Measurements from ENCODE around the gene PATL2. TPM values are rescaled to one million over a fixed set of nuclear protein-coding genes. Genes with fewer than 3 reads are reported as not detected.
"Not testable (repeated sequence)": the region's sequence is repeated elsewhere in the genome, so short reads cannot be mapped to it uniquely, and the experiment has no call there.

Gene PATL2
- total and polyA plus RNA-seq, 2 donors (not counting 1 experiment from before 2014, with no cell fraction given), result 58.9 to 89.4 TPM

GRCh38 chr15:44728576-44729407 lies 17.7 kb upstream of the PATL2 start:
- no peaks in the 10 kb centered on the region for H3K27me3 Mint-ChIP-seq
- DNase-seq, result peak; percentile 98
- no peaks in the 10 kb centered on the region for H4K20me1 ChIP-seq (ENCODE audit: control insufficient read depth, insufficient read depth, low read length, poor library complexity, severe bottlenecking)
- no peak for TF ChIP-seq EZH2 (IDR thresholded peaks at IDR 0.05; ENCODE audit: borderline replicate concordance, insufficient read depth, low read depth, low read length, poor library complexity, severe bottlenecking)
- no peak for TF ChIP-seq CTCF (IDR thresholded peaks at IDR 0.05)
- CTCF ChIA-PET, result interaction anchor here (0.5 to 18.0 kb wide), 7 partner anchors 8 to 151 kb away, joined by 3 to 529 read pairs (median 6); partner anchors contain the start of genes B2M, PATL2, SPG11 and TRIM69
- no peaks in the 10 kb centered on the region for H3K27me3 ChIP-seq (replicated peaks in 1 of 4; ENCODE audit: control extremely low read depth in 1 of 4, control insufficient read depth in 3 of 4, insufficient read depth in 4 of 4, low read length in 3 of 4)
- 3% methylated on average over 24 of the region's 36 CpGs for WGBS (ENCODE audit: insufficient coverage)
- peak overlapping the region; percentile 81 for H3K4me2 ChIP-seq (replicated peaks; ENCODE audit: low read depth, low read length, poor library complexity, severe bottlenecking)
- peak overlapping the region; percentile 85 for H2AFZ ChIP-seq (ENCODE audit: insufficient read depth, low read depth, low read length, poor library complexity, severe bottlenecking)
- H3K36me3 ChIP-seq (replicated peaks in 1 of 2; ENCODE audit: control extremely low read depth in 1 of 2, control insufficient read depth in 1 of 2, extremely low read depth in 1 of 2, insufficient read depth in 2 of 2, low read length in 1 of 2), result peaks cover 0 to 7% of the 10 kb centered on the region in 2 experiments
- peak overlapping the region; percentile 99 for H3K4me3 Mint-ChIP-seq
- POLR2A ChIA-PET, result interaction anchor here (0.6 to 34.6 kb wide), 11 partner anchors 8 to 192 kb away, joined by 3 to 819 read pairs (median 6); partner anchors contain the start of genes B2M, EIF3J, PATL2 and SPG11
- H3K79me2 ChIP-seq (ENCODE audit: control insufficient read depth, insufficient read depth, low read length), result peaks cover 88% of the 10 kb centered on the region
- peak; percentile 77 for ATAC-seq (ENCODE audit: low read depth)
- peak overlapping the region; percentile 94 for H3K9ac ChIP-seq (ENCODE audit: low read length)
- H3K27ac Mint-ChIP-seq, result peak overlapping the region; percentile 99
- intact Hi-C loops (cut with micrococcal nuclease), result loop anchor here (1.0 to 5.0 kb wide), 6 partner anchors 10 to 469 kb away; partner anchors contain the start of genes CTDSPL2, EIF3J, GOLM2 and SPG11
- H3K4me1 Mint-ChIP-seq, result peaks cover 74% of the 10 kb centered on the region
- H3K9me3 ChIP-seq (ENCODE audit: control extremely low read depth in 1 of 3, control insufficient read depth in 2 of 3, insufficient read depth in 1 of 3, low read length in 2 of 3), result no peaks in the 10 kb centered on the region
- H3K4me1 ChIP-seq (ENCODE audit: control insufficient read depth in 2 of 2, insufficient read depth in 2 of 2, low read length in 2 of 2), result peaks cover 61 to 70% of the 10 kb centered on the region in 2 donors
- H3K27ac ChIP-seq (ENCODE audit: low read length in 2 of 2), result peak overlapping the region; percentile 94 to 95
- H3K4me3 ChIP-seq (ENCODE audit: control extremely low read depth in 1 of 5, extremely low read depth in 1 of 5, insufficient read depth in 1 of 5, low read depth in 2 of 5, low read length in 4 of 5), result peak overlapping the region; percentile 62 to 94 (median 88)
- H3K9me3 Mint-ChIP-seq (ENCODE audit: insufficient read depth), result no peaks in the 10 kb centered on the region

- not testable (repeated sequence) for H3K27me3 ChIP-seq (replicated peaks in 1 of 4; ENCODE audit: control extremely low read depth in 1 of 4, control insufficient read depth in 3 of 4, insufficient read depth in 4 of 4, low read length in 3 of 4); DNase-seq; H3K9me3 Mint-ChIP-seq (ENCODE audit: insufficient read depth); H3K9me3 ChIP-seq (ENCODE audit: control extremely low read depth in 1 of 3, control insufficient read depth in 2 of 3, insufficient read depth in 1 of 3, low read length in 2 of 3); H3K27me3 Mint-ChIP-seq; H4K20me1 ChIP-seq (ENCODE audit: control insufficient read depth, insufficient read depth, low read length, poor library complexity, severe bottlenecking); H3K36me3 ChIP-seq (replicated peaks in 1 of 2; ENCODE audit: control extremely low read depth in 1 of 2, control insufficient read depth in 1 of 2, extremely low read depth in 1 of 2, insufficient read depth in 2 of 2, low read length in 1 of 2); ATAC-seq (ENCODE audit: low read depth)
- Mint-ChIP-seq H3K4me3 (peak overlapping the region; percentile 99), H3K4me1 (peaks cover 76% of the 10 kb centered on the region), H3K27ac (peak overlapping the region; percentile 99)
- H3K27ac ChIP-seq (ENCODE audit: low read length in 2 of 2), result peak overlapping the region; percentile 94 to 95
- peak overlapping the region; percentile 37 for H2AFZ ChIP-seq (ENCODE audit: insufficient read depth, low read depth, low read length, poor library complexity, severe bottlenecking)
- POLR2A ChIA-PET, result interaction anchor here (0.6 to 34.6 kb wide), 7 partner anchors 9 to 136 kb away, joined by 3 to 819 read pairs (median 12); partner anchors contain the start of genes B2M, PATL2, SPG11 and TRIM69
- 86% methylated on average over 2 of the region's 5 CpGs for WGBS (ENCODE audit: insufficient coverage)
- intact Hi-C loops (cut with micrococcal nuclease), result loop anchor here (2.0 to 5.0 kb wide), 4 partner anchors 191 to 469 kb away; partner anchors contain the start of genes CTDSPL2, EIF3J and GOLM2
- H3K4me1 ChIP-seq (ENCODE audit: control insufficient read depth in 2 of 2, insufficient read depth in 2 of 2, low read length in 2 of 2), result peaks cover 66 to 76% of the 10 kb centered on the region in 2 donors
- peak overlapping the region; percentile 57 for H3K9ac ChIP-seq (ENCODE audit: low read length)
- H3K4me3 ChIP-seq (ENCODE audit: control extremely low read depth in 1 of 5, extremely low read depth in 1 of 5, insufficient read depth in 1 of 5, low read depth in 2 of 5, low read length in 4 of 5), result peak overlapping the region in 4 of 5 experiments; percentile 29 to 90 (median 52)
- CTCF ChIA-PET, result interaction anchor here (1.3 to 18.0 kb wide), 6 partner anchors 9 to 144 kb away, joined by 3 to 529 read pairs (median 38); partner anchors contain the start of genes B2M, PATL2, SPG11 and TRIM69
- H3K4me2 ChIP-seq (replicated peaks; ENCODE audit: low read depth, low read length, poor library complexity, severe bottlenecking), result peak overlapping the region; percentile 78
- peaks cover 87% of the 10 kb centered on the region for H3K79me2 ChIP-seq (ENCODE audit: control insufficient read depth, insufficient read depth, low read length)
Observed at GRCh38 chr15:44728232-44728575, 17.1 kb upstream of the PATL2 start.

Data from B cell (primary cell).